Peyer's patch (tissue), 4 donors: ENCODE data around the gene GKN2. TPM values are rescaled to one million over a fixed set of nuclear protein-coding genes. Genes with fewer than 3 reads are reported as not detected.

ENCODE experiments used
- DNase-seq, 3 donors: peaks; one replicate each; pipeline ENCODE4 v3.0.0-alpha.2; 2017 to 2019
- H3K27ac ChIP-seq, 4 donors: fragments of 200-600 bp; sonication (generic); one replicate each; pipeline ENCODE4 v1.5.1; 2016 to 2019
- H3K27me3 ChIP-seq, 2 donors: fragments of 200-600 bp; sonication (generic); one replicate each; pipeline ENCODE4 v1.5.1; 2019
- H3K36me3 ChIP-seq, 3 donors: fragments of 200-600 bp; sonication (generic); one replicate each; pipeline ENCODE4 v1.5.1; 2016 to 2019
- H3K4me1 ChIP-seq, 4 donors: fragments of 200-600 bp; sonication (generic); one replicate each; pipeline ENCODE4 v1.5.1; 2016 to 2019
- H3K4me3 ChIP-seq, 4 donors: fragments of 200-600 bp; sonication (generic); 1 replicate in 3 of 4; 2 replicates in 1 of 4; pipeline ENCODE4 v1.5.1; 2016 to 2019; ENCODE audit warnings: mild to moderate bottlenecking in 1 of 4
- H3K9me3 ChIP-seq, 4 donors: fragments of 200-600 bp; sonication (generic); one replicate each; pipeline ENCODE4 v1.5.1; 2016 to 2019; ENCODE audit warnings: mild to moderate bottlenecking in 1 of 4
- POLR2A ChIP-seq, 2 donors: fragments of 450-650 bp; IDR thresholded peaks; one replicate each; pipeline ENCODE4 v1.5.1; 2017; ENCODE audit warnings: antibody characterized with exemption in 2 of 2, mild to moderate bottlenecking in 2 of 2, moderate library complexity in 2 of 2
- total RNA-seq, 4 donors: library from RNA; depleted of rRNA; stranded (reverse); fragments of >200 nt; gene quantifications; one replicate each; pipeline ENCODE4 v1.1.0, GENCODE V29; 2016
- TF ChIP-seq, protein P1 (sequence below), 6 experiments: fragments of 450-650 bp in 4 of 6; fragments of 200-600 bp in 2 of 6; sonication (generic) in 1 of 6; IDR thresholded peaks; one replicate each; pipeline ENCODE4 v1.5.1; 2017 to 2019; ENCODE audit warnings: antibody characterized with exemption in 6 of 6, mild to moderate bottlenecking in 3 of 6, moderate library complexity in 1 of 6

GKN2 gene
- total RNA-seq, 4 donors from 2014 or later, result not detected

DNA sequence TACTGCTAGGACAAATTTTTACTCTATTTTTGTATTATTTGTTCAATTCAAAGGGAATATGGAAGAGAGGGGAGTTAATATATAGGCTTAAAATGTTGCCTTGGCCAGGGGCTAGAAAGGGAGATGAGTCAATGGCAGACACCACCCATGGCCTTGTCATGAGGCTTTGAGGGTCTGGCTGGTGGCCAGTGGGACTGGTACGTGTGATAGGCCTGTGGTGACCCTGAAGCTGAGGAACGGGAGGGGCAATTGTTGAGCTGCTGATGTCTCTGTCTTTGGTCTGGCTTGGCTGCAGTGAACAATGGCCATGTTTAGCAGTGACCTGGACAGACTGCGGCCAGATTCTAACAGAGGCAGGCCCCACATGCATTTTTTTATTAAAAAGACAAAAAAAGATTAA, 40.2 kb upstream of the GKN2 start:
- Histone ChIP-seq H3K27me3 (no peaks in the 10 kb centered on the region), H3K4me3 (no peak overlapping the region), H3K36me3 (no peaks in the 10 kb centered on the region), H3K27ac (no peak overlapping the region), H3K9me3 (no peaks in the 10 kb centered on the region), H3K4me1 (no peaks in the 10 kb centered on the region)
- DNase-seq, result no peak
- TF ChIP-seq POLR2A (IDR thresholded peaks at IDR 0.05), result no peak
- TF ChIP-seq, protein P1, sequence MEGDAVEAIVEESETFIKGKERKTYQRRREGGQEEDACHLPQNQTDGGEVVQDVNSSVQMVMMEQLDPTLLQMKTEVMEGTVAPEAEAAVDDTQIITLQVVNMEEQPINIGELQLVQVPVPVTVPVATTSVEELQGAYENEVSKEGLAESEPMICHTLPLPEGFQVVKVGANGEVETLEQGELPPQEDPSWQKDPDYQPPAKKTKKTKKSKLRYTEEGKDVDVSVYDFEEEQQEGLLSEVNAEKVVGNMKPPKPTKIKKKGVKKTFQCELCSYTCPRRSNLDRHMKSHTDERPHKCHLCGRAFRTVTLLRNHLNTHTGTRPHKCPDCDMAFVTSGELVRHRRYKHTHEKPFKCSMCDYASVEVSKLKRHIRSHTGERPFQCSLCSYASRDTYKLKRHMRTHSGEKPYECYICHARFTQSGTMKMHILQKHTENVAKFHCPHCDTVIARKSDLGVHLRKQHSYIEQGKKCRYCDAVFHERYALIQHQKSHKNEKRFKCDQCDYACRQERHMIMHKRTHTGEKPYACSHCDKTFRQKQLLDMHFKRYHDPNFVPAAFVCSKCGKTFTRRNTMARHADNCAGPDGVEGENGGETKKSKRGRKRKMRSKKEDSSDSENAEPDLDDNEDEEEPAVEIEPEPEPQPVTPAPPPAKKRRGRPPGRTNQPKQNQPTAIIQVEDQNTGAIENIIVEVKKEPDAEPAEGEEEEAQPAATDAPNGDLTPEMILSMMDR (IDR thresholded peaks at IDR 0.05), result no peak

DNA sequence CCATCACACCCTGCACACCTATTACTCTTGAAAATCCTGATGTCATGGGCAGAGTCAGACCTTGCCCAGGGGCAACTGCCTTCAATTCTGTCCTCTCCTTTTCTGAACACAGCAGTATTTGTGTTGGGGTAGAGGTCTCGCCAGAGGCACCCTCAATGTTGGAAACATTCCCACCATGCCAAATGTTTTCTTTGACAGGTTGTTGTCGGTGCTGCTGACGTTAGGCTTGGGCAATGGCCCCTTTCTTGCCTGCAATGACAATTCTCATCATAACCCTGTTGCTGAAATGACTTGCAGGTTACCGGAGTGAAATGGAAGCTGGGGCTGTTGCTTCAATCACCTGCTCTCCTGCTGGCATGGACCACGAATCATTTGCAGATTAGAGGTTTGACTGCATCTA, 39.6 kb upstream of the GKN2 start:
- DNase-seq, result no peak
- TF ChIP-seq POLR2A (IDR thresholded peaks at IDR 0.05), result no peak
- TF ChIP-seq, protein P1 (IDR thresholded peaks at IDR 0.05), result no peak
- Histone ChIP-seq H3K27me3 (no peaks in the 10 kb centered on the region), H3K9me3 (no peaks in the 10 kb centered on the region), H3K4me3 (no peak overlapping the region), H3K27ac (no peak overlapping the region), H3K36me3 (no peaks in the 10 kb centered on the region), H3K4me1 (no peaks in the 10 kb centered on the region)

DNA sequence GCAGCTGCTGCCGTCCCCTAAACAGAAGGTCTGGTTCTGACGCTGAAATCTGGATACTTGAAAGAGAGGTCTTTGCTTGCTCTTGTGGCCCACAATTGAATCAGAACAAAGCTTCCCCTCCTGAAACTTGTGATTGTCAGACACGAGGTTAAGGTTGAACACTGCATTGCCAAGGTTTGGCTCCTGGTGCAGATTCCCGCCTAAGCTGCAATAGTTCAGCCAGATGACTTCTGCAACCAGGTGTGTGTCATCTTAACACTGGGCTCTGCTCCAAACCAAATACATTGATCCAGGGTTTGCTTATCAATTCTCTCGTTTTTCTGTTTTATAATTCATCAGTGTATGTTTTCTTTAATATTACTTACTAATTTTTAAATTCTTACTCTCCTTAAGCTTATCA, 36.3 kb upstream of the GKN2 start:
- Histone ChIP-seq H3K27ac (no peak overlapping the region), H3K9me3 (no peaks in the 10 kb centered on the region), H3K4me3 (no peak overlapping the region), H3K36me3 (no peaks in the 10 kb centered on the region), H3K27me3 (no peaks in the 10 kb centered on the region), H3K4me1 (no peaks in the 10 kb centered on the region)
- DNase-seq, result no peak
- no peak for TF ChIP-seq POLR2A (IDR thresholded peaks at IDR 0.05)
- TF ChIP-seq, protein P1 (IDR thresholded peaks at IDR 0.05), result no peak

DNA sequence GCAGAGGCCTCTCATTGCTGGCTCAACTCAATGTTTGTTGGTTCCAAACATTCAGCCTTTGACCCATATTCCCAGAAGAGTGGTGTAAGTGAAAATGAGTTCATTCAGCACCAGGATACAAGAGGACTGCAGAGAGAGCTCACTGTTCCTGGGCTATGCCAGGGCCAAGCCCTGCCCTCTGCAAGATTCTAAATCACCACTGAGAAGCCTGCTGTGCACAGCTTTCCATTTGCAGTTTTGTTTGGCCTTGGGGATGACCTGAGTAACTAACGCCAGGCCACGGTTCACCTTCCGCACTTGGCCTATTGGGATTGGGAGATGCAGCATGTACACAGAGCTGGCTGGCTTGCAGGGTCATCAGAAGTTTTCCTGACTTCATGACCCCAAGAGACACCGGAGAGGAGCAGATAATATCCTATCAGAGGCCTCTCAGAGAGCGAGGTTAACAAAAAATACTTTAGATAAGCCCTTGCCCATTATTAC, 34.4 kb upstream of the GKN2 start:
- TF ChIP-seq, protein P1 (IDR thresholded peaks at IDR 0.05), result no peak
- TF ChIP-seq POLR2A (IDR thresholded peaks at IDR 0.05), result no peak
- H3K27me3 ChIP-seq, result no peaks in the 10 kb centered on the region
- no peaks in the 10 kb centered on the region for H3K4me1 ChIP-seq
- no peak overlapping the region for H3K27ac ChIP-seq
- no peaks in the 10 kb centered on the region for H3K36me3 ChIP-seq
- no peaks in the 10 kb centered on the region for H3K9me3 ChIP-seq
- DNase-seq, result no peak
- no peak overlapping the region for H3K4me3 ChIP-seq

DNA sequence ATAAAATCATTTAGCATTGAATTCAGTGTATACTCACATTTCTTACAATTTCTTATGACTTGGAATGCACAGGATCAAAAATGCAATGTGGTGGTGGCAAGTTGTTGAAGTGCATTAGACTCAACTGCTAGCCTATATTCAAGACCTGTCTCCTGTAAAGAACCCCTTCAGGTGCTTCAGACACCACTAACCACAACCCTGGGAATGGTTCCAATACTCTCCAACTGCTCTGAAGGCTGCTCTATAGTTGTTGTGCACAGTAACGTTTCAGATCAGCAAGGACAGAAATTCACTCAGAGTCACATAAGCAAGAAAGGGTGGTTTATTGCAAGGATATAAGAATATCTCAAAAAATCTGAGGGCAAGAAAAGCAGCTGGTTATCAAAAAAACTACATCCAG, 28.3 kb upstream of the GKN2 start:
- TF ChIP-seq, protein P1 (IDR thresholded peaks at IDR 0.05), result no peak
- TF ChIP-seq POLR2A (IDR thresholded peaks at IDR 0.05), result no peak
- Histone ChIP-seq H3K27ac (no peak overlapping the region), H3K4me3 (no peak overlapping the region), H3K27me3 (no peaks in the 10 kb centered on the region), H3K9me3 (no peaks in the 10 kb centered on the region), H3K36me3 (no peaks in the 10 kb centered on the region), H3K4me1 (no peaks in the 10 kb centered on the region)
- DNase-seq, result no peak

DNA sequence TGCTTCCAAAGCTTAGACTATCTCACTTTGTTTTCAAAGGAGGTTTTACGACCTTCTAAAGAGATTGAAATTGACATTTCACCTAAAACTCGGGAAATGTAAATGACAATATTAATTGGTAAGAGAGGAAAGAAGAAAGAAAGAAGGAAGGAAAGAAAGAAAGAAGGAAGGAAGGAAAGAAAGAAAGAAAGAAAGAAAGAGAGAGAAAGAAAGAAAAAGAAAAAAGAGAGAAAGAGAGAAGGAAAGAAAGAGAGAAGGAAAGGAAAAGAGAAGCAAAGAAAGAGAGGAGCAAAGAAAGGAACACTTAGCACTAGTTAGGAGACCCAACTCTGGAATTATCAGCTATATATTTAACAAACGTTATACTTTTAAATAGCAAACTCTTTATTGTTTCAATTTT, 25.4 kb upstream of the GKN2 start:
- no peak overlapping the region for H3K27ac ChIP-seq
- no peaks in the 10 kb centered on the region for H3K9me3 ChIP-seq
- no peak for DNase-seq
- no peaks in the 10 kb centered on the region for H3K4me1 ChIP-seq
- no peak overlapping the region for H3K4me3 ChIP-seq
- no peaks in the 10 kb centered on the region for H3K36me3 ChIP-seq
- TF ChIP-seq POLR2A (IDR thresholded peaks at IDR 0.05), result no peak
- TF ChIP-seq, protein P1 (IDR thresholded peaks at IDR 0.05), result no peak
- H3K27me3 ChIP-seq, result no peaks in the 10 kb centered on the region
